Stimulated activated CD8-positive, alpha-beta memory T cell treated with anti-CD3 and anti-CD28 coated beads, Interleukin-7, amount 100 ng/mL, for 1 hour (primary cell): Measurements from ENCODE around the gene KLRC2.
"Not testable (repeated sequence)": the region's sequence is repeated elsewhere in the genome, so short reads cannot be mapped to it uniquely, and the experiment has no call there.

Experiments used
- DNase-seq, 2 donors: peaks; one replicate each; pipeline ENCODE4 v3.0.0-alpha.2; 2020; ENCODE audit warnings: low read depth in 2 of 2

Gene KLRC2

DNA sequence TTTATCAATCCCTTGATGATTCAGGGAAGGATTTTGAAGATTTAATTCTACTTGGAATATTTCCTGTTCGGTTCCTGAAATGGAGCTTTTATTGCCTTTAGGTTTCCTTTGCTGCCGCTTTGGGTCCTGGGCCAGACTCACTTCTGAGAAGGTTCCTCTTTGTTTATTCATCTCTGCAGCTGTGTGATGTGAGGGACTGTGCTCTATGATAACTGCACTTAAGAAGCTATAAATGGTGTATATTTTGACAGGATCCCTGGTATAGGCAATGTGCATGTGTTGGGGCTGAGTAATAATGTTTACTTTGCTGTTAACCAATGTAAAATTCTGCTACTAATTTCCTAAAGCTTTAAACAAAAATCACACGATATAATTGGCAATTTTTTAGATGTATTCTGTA, at the start of gene KLRC2:
Gene KLRC2 (minus strand): TSS at position 195 of the 400 bp plus-strand sequence. CDS start 24 bp downstream, at position 171.
- not testable (repeated sequence) for DNase-seq

DNA sequence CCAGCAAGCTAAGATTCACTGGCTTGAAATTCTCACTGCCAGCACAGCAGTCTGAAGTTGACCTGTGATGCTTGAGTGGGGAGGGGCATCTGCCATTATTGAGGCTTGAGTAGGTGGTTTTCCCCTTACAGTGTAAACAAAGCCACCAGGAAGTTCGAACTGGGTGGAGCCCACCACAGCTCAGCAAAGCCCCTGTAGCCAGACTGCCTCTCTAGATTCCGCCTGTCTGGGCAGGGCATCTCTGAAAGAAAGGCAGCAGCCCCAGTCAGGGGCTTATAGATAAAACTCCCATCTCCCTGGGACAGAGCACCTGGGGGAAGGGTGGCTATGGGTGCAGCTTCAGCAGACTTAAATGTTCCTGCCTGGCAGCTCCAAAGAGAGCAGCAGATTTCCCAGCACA, 46.1 kb upstream of the KLRC2 start:
- not testable (repeated sequence) for DNase-seq

DNA sequence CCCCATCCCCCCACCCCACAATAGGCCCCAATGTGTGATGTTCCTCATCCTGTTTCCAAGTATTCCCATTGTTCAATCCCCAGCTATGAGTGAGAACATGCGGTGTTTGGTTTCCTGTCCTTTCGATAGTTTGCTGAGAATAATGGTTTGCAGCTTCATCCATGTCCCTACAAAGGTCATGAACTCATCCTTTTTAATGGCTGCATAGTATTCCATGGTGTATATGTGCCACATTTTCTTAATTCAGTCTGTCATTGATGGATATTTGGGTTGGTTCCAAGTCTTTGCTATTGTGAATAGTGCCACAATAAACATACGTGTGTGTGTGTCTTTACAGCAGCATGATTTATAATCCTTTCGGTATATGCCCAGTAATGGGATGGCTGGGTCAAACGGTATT, 37.0 kb upstream of the KLRC2 start:
- DNase-seq: not testable (repeated sequence)

DNA sequence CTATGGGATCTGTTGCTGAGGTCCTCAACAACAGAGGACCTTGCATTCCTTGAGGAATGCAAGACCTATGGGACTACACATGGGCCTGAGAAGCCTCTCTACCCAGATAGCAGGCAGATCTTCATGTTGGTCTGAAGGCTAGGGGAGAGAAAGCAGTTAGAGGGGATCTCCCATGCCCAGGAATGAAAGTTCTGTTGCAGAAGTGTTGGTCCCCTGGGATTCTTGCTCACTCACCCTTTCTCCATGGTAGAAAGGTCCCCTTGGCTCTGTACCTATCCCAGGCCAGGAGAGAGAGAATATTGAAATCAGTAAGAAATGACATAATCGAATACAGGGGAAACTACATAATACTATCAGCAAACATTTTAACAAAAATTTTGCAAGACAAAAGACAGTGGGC, 33.9 kb upstream of the KLRC2 start:
- DNase-seq: no peak

DNA sequence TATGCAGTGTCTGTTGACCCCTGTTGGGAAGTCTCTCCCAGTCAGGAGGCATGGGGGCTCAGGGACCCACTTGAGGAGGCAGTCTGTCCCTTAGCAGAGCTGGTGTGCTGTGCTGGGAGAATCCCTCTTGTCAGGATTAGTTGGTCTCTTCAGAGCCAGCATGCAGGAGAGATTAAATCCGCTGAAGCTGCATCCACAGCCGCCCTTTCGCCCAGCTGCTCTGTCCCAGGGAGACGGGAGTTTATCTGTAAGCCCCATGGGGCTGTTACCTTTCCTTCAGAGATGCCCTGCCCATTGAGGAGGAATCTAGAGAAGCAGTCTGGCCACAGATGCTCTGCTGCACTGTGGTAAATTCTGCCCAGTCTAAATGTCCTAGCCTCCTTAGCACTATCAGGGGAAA, 30.5 kb upstream of the KLRC2 start:
- DNase-seq: no peak

DNA sequence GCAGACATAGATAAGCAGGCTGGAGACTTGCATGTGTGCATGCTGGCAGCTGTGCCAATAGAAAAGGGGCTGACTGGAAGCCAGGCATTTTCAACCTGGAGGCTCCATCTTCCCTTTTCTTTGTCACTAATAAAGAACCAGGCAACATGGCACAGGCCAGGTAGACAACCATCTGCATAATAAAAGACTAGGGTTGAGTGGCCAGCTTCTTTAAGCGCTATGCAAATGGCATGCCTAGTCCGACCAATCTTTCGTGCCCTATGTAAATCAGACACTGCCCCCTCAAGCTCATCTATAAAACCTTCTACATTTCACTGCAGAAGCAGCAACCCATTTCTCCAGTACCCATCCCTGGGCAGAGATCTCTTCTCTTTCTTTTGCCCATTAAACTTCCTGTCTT, 21.9 kb upstream of the KLRC2 start:
- DNase-seq: no peak

DNA sequence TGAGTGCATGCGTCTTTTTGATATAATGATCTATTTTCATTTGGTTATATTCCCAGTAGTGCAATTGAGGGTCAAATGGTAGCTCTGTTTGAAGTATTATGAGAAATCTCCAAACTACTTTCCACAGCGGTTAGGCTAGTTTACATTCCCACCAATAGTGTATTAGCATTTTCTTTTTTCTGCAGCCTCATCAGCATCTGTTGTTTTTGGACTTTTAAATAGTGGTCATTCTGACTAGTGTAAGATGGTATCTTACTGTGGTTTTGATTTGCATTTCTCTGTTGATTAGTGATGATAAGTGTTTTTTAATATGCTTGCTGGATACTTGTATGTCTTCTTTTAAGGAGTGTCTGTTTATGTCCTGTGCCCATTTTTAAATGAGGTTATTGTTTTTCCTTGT, 21.0 kb upstream of the KLRC2 start:
- no peak for DNase-seq

DNA sequence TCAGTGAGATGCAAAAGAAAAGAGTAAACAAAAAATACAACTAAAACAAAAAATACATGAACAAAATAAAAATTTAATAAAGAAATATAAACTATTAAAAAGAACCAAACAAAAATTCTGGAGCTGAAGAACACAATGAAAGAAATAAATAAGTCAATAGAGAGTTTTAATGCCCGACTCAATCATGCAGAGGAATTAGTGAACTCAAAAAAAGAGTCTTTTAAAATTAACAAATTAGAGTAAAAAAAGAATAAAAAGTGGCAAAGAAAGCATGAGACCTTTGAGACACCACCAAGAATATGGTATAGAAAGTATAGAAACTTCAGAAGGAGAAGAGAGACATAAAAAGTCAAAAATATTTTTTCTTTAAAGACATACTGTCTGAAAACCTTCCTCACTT, 20.0 kb upstream of the KLRC2 start:
- DNase-seq: no peak

DNA sequence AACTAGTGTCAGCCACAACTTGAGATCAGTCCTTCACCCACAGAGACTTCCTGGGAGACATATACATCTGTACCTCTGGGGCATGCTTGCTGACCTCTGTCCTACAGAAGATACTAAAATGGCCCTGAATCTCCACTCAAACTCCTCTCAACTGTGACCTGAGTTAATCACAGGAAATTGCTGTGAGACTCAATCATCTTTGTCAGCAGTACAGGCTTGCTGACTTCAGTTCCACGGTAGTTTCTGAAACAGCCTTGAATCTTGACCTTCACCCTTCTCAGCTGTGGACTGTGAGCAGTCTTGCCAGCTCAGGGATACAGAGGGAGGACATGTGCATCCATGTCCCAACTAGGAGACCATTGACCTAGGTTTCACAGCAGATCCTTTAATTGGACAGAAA, 18.7 kb upstream of the KLRC2 start:
- DNase-seq: no peak

DNA sequence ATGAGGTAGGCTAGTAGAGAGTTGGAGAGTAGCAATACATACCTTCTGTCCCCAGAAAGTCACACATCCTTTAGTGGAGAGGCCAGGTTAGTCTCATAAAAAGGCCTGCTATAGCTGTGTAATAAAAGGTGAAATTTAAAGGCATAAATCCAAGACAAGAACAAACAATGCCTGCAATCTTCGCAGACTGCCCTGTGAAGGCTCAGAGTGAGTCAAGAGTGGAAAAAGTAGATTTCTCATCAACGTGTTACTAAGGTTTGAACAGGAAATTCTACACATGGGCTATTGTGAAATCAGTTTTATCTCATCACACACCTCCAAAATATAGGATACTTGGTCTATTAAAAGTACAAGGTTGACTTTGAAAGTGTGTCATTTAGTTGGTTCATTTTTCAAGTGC, 17.3 kb upstream of the KLRC2 start, which contains the start of gene KLRC1:
Gene KLRC1 (minus strand): TSS at position 222 of the 400 bp plus-strand sequence. CDS start 2,221 bp downstream, outside the sequence.
- no peak for DNase-seq

DNA sequence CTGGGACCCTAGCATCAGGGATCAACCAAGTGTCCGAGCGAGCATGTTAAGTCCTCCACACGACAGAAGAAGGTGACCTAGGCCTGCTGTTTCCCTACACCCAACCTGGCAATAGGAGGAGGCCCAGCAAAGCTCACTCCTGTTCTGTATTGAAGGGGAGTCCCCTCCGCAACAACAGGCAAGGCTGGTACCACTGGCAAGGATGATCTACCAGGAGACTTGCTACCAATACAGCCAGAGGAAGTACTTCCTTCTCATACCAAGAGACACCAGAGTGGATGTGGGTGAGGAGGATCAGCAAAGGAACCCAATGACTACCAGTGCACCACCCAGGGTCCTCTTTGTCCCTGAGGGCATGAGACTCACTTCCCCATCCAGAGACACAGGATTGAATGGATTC, 12.4 kb upstream of the KLRC2 start:
- no peak for DNase-seq

DNA sequence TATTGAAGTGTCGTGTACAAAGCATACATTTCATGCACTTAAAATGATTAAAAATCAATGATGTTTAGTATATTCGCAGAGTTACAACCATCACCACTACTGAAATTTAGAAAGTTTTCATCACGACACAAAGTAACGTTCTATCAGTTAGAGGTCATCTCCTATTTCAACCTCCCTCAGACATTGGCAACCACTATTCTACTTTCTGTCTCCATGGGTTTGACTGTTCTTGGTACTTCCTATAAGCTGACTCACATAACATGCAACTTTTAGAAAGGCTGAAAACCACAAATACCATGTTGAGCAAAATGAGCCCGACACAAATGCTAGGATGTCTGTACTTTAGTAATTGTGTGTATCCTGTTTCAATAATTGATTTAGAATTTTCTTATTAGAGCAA, 10.2 kb upstream of the KLRC2 start:
- not testable (repeated sequence) for DNase-seq

DNA sequence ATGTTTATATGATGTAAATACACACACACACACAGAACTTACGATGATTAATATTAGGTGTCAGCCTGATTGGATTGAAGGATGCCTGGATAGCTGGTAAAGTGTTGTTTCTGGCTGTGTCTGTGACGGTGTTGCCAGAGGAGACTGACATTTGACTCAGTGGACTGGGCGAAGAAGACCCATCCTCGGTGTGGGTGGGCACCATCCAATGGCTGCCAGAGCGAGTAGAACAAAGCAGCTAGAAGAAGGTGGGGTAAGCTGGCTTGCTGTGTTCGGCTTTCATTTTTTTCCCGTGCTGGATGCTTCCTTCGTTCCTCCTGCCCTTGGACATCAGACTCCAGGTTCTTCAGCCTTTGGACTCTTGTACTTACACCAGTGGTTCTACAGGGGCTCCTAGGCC, 5.3 kb upstream of the KLRC2 start:
- not testable (repeated sequence) for DNase-seq

DNA sequence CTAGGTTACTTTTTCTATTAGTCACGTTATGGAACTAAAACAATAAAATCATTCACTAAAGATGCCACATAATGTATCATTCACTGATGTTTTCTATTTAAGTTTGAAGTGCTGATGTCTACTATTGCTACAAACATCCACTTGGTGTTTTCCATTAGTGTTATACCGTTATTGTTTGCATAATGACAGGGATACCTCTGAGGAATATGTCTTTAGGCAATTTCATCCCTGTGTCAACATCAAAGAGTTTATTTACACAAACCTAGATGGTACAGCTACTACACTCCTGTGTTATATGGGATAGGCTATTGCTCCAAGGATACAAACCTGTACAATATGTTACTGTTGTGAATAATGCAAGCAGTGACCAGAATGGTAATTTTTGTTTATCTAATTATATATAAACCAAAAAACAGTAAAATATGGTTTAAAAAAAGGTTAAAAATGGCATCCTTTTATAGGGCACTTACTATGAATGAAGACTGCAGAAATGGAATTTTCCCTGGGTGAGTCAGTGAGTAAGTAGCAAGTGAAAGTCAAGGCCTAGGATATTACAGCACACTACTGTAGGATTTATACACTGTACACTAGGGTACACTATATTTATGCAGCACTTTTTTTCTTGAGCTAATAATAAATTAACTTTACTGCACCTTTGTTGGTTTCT, 3.9 kb upstream of the KLRC2 start:
- DNase-seq: not testable (repeated sequence)

DNA sequence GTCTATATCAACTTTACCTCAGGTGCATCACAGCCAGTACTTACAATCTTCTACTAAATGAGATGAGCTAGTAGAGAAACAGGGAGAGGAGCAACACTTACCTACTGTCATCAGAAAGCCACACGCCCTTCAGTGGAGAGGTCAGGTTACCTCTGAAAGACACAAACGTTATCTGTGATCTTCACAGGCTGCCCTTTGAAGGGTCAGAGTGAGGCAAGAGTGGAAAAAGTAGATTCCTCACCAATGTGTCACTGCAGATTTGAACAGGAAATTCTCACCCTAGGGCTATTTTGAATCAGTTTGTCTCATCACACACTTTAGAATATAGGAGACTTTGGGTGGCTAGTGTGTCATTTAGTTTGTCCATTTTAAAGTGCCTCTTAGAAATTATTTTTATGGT, 1.8 kb upstream of the KLRC2 start:
- not testable (repeated sequence) for DNase-seq

DNA sequence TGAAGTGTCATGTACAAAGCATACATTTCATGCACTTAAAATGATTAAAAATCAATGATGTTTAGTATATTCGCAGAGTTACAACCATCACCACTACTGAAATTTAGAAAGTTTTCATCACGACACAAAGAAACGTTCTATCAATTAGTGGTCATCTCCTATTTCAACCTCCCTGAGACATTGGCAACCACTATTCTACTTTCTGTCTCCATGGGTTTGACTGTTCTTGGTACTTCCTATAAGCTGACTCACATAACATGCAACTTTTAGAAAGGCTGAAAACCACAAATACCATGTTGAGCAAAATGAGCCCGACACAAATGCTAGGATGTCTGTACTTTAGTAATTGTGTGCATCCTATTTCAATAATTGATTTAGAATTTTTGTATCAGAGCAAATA, 5.2 kb downstream of the KLRC2 start:
- not testable (repeated sequence) for DNase-seq

DNA sequence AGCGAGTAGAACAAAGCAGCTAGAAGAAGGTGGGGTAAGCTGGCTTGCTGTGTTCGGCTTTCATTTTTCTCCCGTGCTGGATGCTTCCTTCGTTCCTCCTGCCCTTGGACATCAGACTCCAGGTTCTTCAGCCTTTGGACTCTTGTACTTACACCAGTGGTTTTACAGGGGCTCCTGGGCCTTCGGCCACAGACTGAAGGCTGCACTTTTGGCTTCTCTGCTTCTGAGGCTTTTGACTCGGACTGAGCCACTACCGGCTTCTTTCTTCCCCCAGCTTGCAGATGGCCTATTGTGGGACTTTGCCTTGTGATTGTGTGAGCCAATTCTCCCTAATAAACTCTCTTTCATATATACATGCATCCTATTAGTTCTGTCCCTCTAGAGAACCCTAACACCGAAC, 9.9 kb downstream of the KLRC2 start:
- not testable (repeated sequence) for DNase-seq

DNA sequence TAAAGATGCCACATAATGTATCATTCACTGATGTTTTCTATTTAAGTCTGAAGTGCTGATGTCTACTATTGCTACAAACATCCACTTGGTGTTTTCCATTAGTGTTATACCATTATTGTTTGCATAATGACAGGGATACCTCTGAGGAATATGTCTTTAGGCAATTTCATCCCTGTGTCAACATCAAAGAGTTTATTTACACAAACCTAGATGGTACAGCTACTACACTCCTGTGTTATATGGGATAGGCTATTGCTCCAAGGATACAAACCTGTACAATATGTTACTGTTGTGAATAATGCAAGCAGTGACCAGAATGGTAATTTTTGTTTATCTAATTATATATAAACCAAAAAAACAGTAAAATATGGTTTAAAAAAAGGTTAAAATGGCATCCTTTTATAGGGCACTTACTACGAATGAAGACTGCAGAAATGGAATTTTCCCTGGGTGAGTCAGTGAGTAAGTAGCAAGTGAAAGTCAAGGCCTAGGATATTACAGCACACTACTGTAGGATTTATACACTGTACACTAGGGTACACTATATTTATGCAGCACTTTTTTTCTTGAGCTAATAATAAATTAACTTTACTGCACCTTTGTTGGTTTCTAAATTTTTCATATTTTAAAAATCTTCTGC, 11.4 kb downstream of the KLRC2 start:
- DNase-seq: not testable (repeated sequence)

DNA sequence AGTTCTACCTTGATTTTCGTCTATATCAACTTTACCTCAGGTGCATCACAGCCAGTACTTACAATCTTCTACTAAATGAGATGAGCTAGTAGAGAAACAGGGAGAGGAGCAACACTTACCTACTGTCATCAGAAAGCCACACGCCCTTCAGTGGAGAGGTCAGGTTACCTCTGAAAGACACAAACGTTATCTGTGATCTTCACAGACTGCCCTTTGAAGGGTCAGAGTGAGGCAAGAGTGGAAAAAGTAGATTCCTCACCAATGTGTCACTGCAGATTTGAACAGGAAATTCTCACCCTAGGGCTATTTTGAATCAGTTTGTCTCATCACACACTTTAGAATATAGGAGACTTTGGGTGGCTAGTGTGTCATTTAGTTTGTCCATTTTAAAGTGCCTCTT, 13.7 kb downstream of the KLRC2 start:
- not testable (repeated sequence) for DNase-seq

DNA sequence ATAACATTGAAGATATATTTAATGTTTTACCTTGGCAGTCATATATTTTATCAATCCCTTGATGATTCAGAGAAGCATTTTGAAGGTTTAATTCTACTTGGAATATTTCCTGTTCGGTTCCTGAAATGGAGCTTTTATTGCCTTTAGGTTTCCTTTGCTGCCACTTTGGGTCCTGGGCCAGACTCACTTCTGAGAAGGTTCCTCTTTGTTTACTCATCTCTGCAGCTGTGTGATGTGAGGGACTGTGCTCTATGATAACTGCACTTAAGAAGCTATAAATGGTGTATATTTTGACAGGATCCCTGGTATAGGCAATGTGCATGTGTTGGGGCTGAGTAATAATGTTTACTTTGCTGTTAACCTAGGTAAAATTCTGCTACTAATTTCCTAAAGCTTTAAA, 15.5 kb downstream of the KLRC2 start, which contains the start of gene KLRC3:
Gene KLRC3 (minus strand): TSS at position 262 of the 400 bp plus-strand sequence. CDS start 45 bp downstream, at position 217.
- not testable (repeated sequence) for DNase-seq

DNA sequence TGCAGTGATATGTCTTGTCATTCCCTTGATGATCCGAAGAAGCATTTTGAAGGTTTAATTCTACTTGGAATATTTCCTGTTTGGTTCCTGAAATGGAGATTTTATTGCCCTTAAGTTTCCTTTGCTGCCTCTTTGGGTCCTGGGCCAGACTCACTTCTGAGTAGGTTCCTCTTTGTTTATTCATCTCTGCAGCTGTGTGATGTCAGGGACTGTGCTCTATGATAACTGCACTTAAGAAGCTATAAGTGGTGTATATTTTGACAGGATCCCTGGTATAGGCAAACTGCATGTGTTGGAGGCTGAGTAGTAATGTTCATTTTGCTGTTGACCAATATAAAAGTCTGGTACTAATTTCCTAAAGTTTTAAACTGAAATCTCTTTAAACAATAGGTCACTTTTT, 26.4 kb downstream of the KLRC2 start, which contains the start of gene KLRC4:
Gene KLRC4 (minus strand): TSS at position 366 of the 400 bp plus-strand sequence. CDS start 182 bp downstream, at position 184.
- DNase-seq: no peak

DNA sequence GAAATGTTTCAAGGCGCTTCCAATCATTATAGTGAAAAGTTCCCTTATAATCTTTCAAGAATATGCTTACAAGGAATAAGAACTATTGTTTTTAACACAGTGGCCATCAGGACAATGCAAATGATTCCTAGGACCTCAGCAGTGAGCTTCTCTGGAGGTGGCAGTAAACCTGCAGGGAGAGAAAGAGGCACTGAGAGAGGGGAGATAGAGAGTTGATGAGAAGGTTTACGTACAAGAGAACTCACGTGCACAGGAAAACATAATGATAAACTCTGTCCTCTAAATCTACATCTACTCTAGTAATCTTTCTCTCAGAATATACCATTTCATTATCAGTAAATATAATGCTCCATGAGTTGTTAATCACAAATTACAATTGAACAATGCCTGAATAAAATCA, 27.0 kb downstream of the KLRC2 start:
- DNase-seq: no peak

DNA sequence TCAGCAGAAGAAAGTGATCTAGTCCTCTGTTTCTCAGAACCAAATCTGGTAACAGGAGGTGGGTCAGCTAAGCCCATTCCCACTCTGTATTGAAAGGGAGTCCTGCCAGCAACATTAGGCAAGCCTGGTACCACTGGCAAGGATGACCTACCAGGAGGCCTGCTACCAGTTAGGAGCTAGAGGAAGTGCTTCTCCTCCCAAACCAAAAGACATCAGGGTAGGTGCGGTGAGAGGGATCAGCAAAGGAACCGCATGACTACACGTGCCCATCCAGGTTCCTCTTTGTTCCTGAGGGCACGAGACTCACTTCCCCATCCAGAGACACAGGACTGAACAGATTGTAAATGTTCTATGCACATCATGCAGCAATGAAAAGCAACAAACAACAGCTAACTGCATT, 29.1 kb downstream of the KLRC2 start:
- DNase-seq: no peak
